A549 (cell line): ENCODE data around the gene MMP8. TPM values are rescaled to one million over a fixed set of nuclear protein-coding genes. Genes with fewer than 3 reads are reported as not detected.

ENCODE experiments used
- ATAC-seq, 2 experiments: fragments of 200-7000 bp in 1 of 2; fragments of >200 bp in 1 of 2; cut with Nextera tagmentation in 1 of 2; cut with Tn5 transposase in 1 of 2; 3 replicates each; pipeline versions ENCODE4 v1.8.0 to v1.9.1; 2018 to 2020; ENCODE audit warnings: mild to moderate bottlenecking in 1 of 2, moderate library complexity in 1 of 2
- CTCF ChIA-PET: fragments of 300-600 bp; sonication (Branson Sonifier 250); formaldehyde crosslinking; extraction: SDS; loops from one replicate; lab custom pipeline; 2021; ENCODE audit warnings: antibody characterized with exemption, inconsistent platforms; lab: Yijun Ruan, JAX
- POLR2A ChIA-PET: fragments of 350-600 bp; formaldehyde crosslinking; extraction: SDS; loops from one replicate; lab custom pipeline; 2021; ENCODE audit warnings: antibody characterized with exemption, inconsistent platforms; lab: Yijun Ruan, JAX
- DNase-seq, 2 experiments: peaks; one replicate each; pipeline versions ENCODE4 v3.0.0 to v3.0.0-alpha.2; 2011 to 2016; ENCODE audit warnings: low read depth in 1 of 2, low spot score in 1 of 2
- FAIRE-seq: peaks from 2 replicates; lab custom pipeline; 2011; peaks lifted over from hg19 to GRCh38; lab: Jason Lieb, UNC
- H3K27ac ChIP-seq, 2 experiments: fragments of >200 bp; sonication (Bioruptor Twin); formaldehyde crosslinking; 3 replicates each; pipeline ENCODE4 v1.5.1; 2016 to 2017
- H3K4me1 ChIP-seq: fragments of >200 bp; sonication (Bioruptor Twin); formaldehyde crosslinking; 3 replicates; pipeline ENCODE4 v1.6.1; 2016
- H3K4me2 ChIP-seq: fragments of >200 bp; sonication (Bioruptor Twin); formaldehyde crosslinking; 3 replicates; pipeline ENCODE4 v1.6.1; 2016
- H3K4me3 ChIP-seq: fragments of >200 bp; sonication (Bioruptor Twin); formaldehyde crosslinking; 3 replicates; pipeline ENCODE4 v1.5.1; 2016
- H3K9me3 ChIP-seq: fragments of >200 bp; sonication (Bioruptor Twin); formaldehyde crosslinking; 3 replicates; pipeline ENCODE4 v1.6.1; 2016
- CHD4 ChIP-seq: fragments of 200-600 bp; sonication (generic); IDR thresholded peaks from 2 replicates; pipeline ENCODE4 v1.6.1; 2016; ENCODE audit warnings: antibody characterized with exemption, mild to moderate bottlenecking, borderline replicate concordance
- EP300 ChIP-seq, 2 experiments: fragments of >200 bp; sonication (Bioruptor Twin); formaldehyde crosslinking; IDR thresholded peaks; 2 replicates in 1 of 2; 3 replicates in 1 of 2; pipeline ENCODE4 v1.6.1; 2016 to 2017
- ESRRA ChIP-seq: fragments of 150-350 bp; IDR thresholded peaks from 2 replicates; pipeline ENCODE4 v1.6.1; 2014; ENCODE audit warnings: mild to moderate bottlenecking, low read length, borderline replicate concordance
- FOSL2 ChIP-seq, 2 experiments: fragments of 450-650 bp in 1 of 2; fragments of >200 bp in 1 of 2; sonication (Bioruptor Twin) in 1 of 2; formaldehyde crosslinking; IDR thresholded peaks; 2 replicates each; pipeline versions ENCODE4 v1.5.0 to v1.6.1; 2016 to 2020; ENCODE audit warnings: mild to moderate bottlenecking in 1 of 2, moderate library complexity in 1 of 2
- JUNB ChIP-seq: fragments of >200 bp; sonication (Bioruptor Twin); formaldehyde crosslinking; IDR thresholded peaks from 2 replicates; pipeline ENCODE4 v1.6.1; 2016
- KDM1A ChIP-seq: fragments of 200-600 bp; sonication (generic); IDR thresholded peaks from 2 replicates; pipeline ENCODE4 v1.6.1; 2016; ENCODE audit warnings: low read depth, mild to moderate bottlenecking
- MAFK ChIP-seq: fragments of 450-650 bp; IDR thresholded peaks from 2 replicates; pipeline ENCODE4 v1.6.1; 2014; ENCODE audit not compliant: partially characterized antibody
- NFE2L2 ChIP-seq: fragments of 150-350 bp; conservative IDR thresholded peaks from 2 replicates; pipeline ENCODE4 v1.6.1; 2014; ENCODE audit warnings: low read length
- PHF8 ChIP-seq: fragments of 200-600 bp; sonication (generic); IDR thresholded peaks from 2 replicates; pipeline ENCODE4 v1.6.1; 2016; ENCODE audit warnings: low read depth, mild to moderate bottlenecking, antibody characterized with exemption, moderate library complexity, borderline replicate concordance
- RAD21 ChIP-seq, 2 experiments: fragments of >200 bp in 1 of 2; sonication (Bioruptor Twin) in 1 of 2; formaldehyde crosslinking in 1 of 2; IDR thresholded peaks in 1 of 2; conservative IDR thresholded peaks in 1 of 2; 2 replicates in 1 of 2; 3 replicates in 1 of 2; pipeline ENCODE4 v1.6.1; 2012 to 2018; ENCODE audit warnings: inconsistent platforms in 1 of 2
- RFX5 ChIP-seq: fragments of 450-650 bp; IDR thresholded peaks from 2 replicates; pipeline ENCODE4 v1.7.1; 2014; ENCODE audit warnings: antibody characterized with exemption, mild to moderate bottlenecking, moderate library complexity
- RNF2 ChIP-seq: fragments of 200-600 bp; sonication (generic); IDR thresholded peaks from 2 replicates; pipeline ENCODE4 v1.6.1; 2016; ENCODE audit warnings: low read depth, mild to moderate bottlenecking, antibody characterized with exemption, moderate library complexity, borderline replicate concordance
- SREBF2 ChIP-seq: fragments of 450-650 bp; IDR thresholded peaks from 2 replicates; pipeline ENCODE4 v1.6.1; 2014; ENCODE audit warnings: mild to moderate bottlenecking, moderate library complexity
- TFCP2L1 ChIP-seq: fragments of 250-450 bp; sonication (Bioruptor Pico); IDR thresholded peaks from 2 replicates; pipeline ENCODE4 v1.5.0; 2021; ENCODE audit warnings: mild to moderate bottlenecking
- ZC3H11A ChIP-seq: fragments of 450-650 bp; IDR thresholded peaks from 2 replicates; pipeline ENCODE4 v1.6.1; 2014; ENCODE audit warnings: antibody characterized with exemption, mild to moderate bottlenecking
- ZFP36 ChIP-seq: fragments of 450-650 bp; IDR thresholded peaks from 2 replicates; pipeline ENCODE4 v1.6.1; 2014; ENCODE audit warnings: borderline replicate concordance; ENCODE audit not compliant: partially characterized antibody
- ZNF302 ChIP-seq: fragments of 250-450 bp; sonication (Bioruptor Pico); IDR thresholded peaks from 2 replicates; pipeline ENCODE4 v1.9.0; 2021; ENCODE audit warnings: inconsistent platforms, mild to moderate bottlenecking, moderate library complexity
- ZSCAN20 ChIP-seq: fragments of 250-450 bp; sonication (Bioruptor Pico); IDR thresholded peaks from 2 replicates; pipeline ENCODE4 v1.8.0; 2022; ENCODE audit warnings: mild to moderate bottlenecking, moderate library complexity
- WGBS: methylation state at CpG from one replicate; pipeline ENCODE4 v1.1.6; 2017; ENCODE audit errors: missing lambda C conversion rate; 5-methylcytosine and 5-hydroxymethylcytosine counted together
- polyA minus RNA-seq: library from RNA; depleted of rRNA, polyadenylated mRNA; stranded (reverse); fragments of >200 nt; gene quantifications from 2 replicates; pipeline ENCODE4 v1.2.3, GENCODE V29; 2011; rRNA and poly(A)+ RNA removed
- polyA plus RNA-seq, 4 experiments: library from polyadenylated mRNA; depleted of rRNA in 3 of 4; stranded (reverse); fragments of >200 nt; fragmentation: RNase III in 1 of 4; extraction: RNeasy Plus Mini Kit Qiagen cat#74134 plus additional on column Dnase treatment in 1 of 4; gene quantifications; 2 replicates in 3 of 4; 3 replicates in 1 of 4; pipeline ENCODE4 v1.2.3, GENCODE V29; 2011 to 2017
- TF ChIP-seq, protein P1 (sequence below): fragments of >200 bp; sonication (Bioruptor Twin); formaldehyde crosslinking; IDR thresholded peaks from 2 replicates; pipeline ENCODE4 v1.6.1; 2016
- TF ChIP-seq, protein P2 (sequence below): fragments of 450-650 bp; IDR thresholded peaks from 2 replicates; pipeline ENCODE4 v1.6.1; 2014; ENCODE audit warnings: antibody characterized with exemption
- TF ChIP-seq, protein P3 (sequence below): fragments of 150-350 bp; IDR thresholded peaks from 2 replicates; pipeline ENCODE4 v1.6.1; 2014; ENCODE audit warnings: low read depth, mild to moderate bottlenecking, low read length
- TF ChIP-seq, protein P4 (sequence below): fragments of 250-450 bp; sonication (Bioruptor Pico); IDR thresholded peaks from 2 replicates; pipeline ENCODE4 v1.5.0; 2021; ENCODE audit warnings: mild to moderate bottlenecking, moderate library complexity, borderline replicate concordance

The MMP8 gene, protein sequence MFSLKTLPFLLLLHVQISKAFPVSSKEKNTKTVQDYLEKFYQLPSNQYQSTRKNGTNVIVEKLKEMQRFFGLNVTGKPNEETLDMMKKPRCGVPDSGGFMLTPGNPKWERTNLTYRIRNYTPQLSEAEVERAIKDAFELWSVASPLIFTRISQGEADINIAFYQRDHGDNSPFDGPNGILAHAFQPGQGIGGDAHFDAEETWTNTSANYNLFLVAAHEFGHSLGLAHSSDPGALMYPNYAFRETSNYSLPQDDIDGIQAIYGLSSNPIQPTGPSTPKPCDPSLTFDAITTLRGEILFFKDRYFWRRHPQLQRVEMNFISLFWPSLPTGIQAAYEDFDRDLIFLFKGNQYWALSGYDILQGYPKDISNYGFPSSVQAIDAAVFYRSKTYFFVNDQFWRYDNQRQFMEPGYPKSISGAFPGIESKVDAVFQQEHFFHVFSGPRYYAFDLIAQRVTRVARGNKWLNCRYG
- polyA plus RNA-seq (2011; rRNA removed) (not detected in 2 replicates), polyA plus RNA-seq (2017; fragmentation: RNase III; extraction: RNeasy Plus Mini Kit Qiagen cat#74134 plus additional on column Dnase treatment) (not detected in 3 replicates), polyA minus RNA-seq (not detected in 2 replicates)
- polyA plus RNA-seq (2012; cell fraction: cytosol; rRNA removed): not detected in 2 replicates
- polyA plus RNA-seq (2012; cell fraction: nucleus; rRNA removed): not detected in 2 replicates

DNA sequence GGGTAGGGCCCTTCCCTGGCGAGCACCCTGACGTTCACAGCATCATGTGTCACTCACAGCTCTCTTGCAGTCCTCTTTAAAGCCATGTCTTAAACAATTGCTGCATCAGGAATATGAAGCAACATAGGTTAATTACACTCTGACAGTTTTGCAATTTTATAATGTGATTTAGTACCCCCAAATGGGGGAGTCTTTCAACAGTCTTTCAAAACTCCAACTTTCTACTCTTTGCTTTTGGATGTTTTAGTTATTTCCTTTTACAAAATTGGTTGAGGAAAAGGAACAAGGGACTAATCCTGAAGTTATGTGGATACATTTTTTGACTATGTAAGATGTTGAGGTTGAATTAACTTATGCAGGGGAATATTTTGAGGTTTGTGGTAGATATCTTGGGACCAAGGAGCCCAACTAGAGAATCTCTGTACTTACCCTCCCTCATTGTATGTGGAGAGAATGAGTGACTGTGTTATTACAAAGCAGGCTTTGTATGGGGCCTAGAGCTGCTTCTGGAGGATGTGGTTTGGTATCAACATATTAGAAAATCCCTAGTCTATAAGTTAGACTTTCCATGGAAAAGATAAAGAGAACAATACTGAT, at the start of gene MMP8:
Gene MMP8, minus strand, starts transcription at position 51 of the 597 bp plus-strand sequence. CDS start 99 bp downstream, outside the sequence.
- no peak within 1 kb of the TSS for H3K4me2 ChIP-seq
- ATAC-seq: no peak
- no peak for DNase-seq

DNA sequence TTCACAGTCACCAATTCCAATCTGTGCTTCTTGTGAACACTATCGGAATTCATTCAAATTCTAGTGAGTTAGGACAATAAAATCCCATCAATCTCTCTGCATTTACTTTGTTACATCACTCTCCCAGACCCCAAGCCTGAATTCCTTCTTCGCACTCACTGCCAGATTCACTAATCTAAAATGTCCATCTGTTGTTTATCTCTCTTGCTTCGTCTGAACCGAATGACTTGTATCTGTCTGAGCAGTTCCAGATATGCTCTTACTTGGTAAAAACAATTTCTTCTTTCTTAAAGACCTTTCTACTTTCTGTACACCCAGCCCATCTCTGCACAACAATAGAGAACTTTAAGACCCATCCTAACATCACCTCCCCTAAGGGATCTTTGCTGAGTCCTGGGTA, 48.6 kb upstream of the MMP8 start:
- DNase-seq: no peak
- Histone ChIP-seq H3K4me2 (no peak overlapping the region), H3K27ac (no peak overlapping the region), H3K9me3 (no peaks in the 10 kb centered on the region), H3K4me1 (no peaks in the 10 kb centered on the region), H3K4me3 (no peak overlapping the region)
- ChIA-PET CTCF (no interaction called here), POLR2A (no interaction called here)
- no peak for FAIRE-seq
- WGBS: 81% methylated on average over 4 of the region's 4 CpGs
- no peak for TF ChIP-seq JUNB
- no peak for ATAC-seq

More for the DNA sequence above, at the start of gene MMP8:
- FAIRE-seq: no peak
- TF ChIP-seq ZNF302 (CRISPR knock-in tag) (no peak), RFX5 (no peak), FOSL2 (IDR thresholded peaks at IDR 0.05) (no peak), FOSL2 (CRISPR knock-in tag; IDR thresholded peaks at IDR 0.05) (no peak), RNF2 (no peak)
- TF ChIP-seq, protein P1, sequence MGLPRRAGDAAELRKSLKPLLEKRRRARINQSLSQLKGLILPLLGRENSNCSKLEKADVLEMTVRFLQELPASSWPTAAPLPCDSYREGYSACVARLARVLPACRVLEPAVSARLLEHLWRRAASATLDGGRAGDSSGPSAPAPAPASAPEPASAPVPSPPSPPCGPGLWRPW: no peak
- CTCF ChIA-PET: no interaction called here
- Histone ChIP-seq H3K4me3 (no peak within 1 kb of the TSS), H3K27ac (no peak within 1 kb of the TSS), H3K9me3 (no peaks in the 10 kb centered on the region), H3K4me1 (no peaks in the 10 kb centered on the region)
- WGBS: 38% methylated on average over 2 of the region's 2 CpGs
- POLR2A ChIA-PET: no interaction called here

DNA sequence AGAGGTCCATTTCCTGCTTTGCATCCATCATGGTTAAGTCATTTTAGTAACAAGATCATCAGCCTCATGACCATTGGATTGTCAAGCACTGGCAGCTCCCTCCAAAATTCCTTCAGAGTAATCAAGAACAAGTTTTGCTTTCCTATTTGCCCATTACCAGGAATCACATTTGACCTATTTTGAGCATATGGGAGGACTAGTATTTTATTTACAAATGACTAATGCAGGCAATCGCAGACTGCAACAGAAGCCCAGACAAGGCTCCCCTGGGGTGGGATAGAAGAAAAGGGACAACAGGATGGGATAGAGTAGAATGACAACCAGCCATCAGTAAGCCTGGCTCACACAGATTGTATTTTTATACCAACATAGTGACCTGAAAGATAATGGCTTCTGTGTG, 46.6 kb upstream of the MMP8 start:
- ATAC-seq: no peak
- H3K4me1 ChIP-seq: no peaks in the 10 kb centered on the region
- ChIA-PET POLR2A (no interaction called here), CTCF (no interaction called here)
- DNase-seq: no peak
- no peaks in the 10 kb centered on the region for H3K9me3 ChIP-seq
- WGBS: 22% methylated on average over 1 of the region's 1 CpG
- no peak overlapping the region for H3K4me3 ChIP-seq
- no peak overlapping the region for H3K4me2 ChIP-seq
- TF ChIP-seq PHF8 (no peak), EP300 (IDR thresholded peaks at IDR 0.05) (no peak), ZFP36 (no peak), ZC3H11A (no peak), ESRRA (no peak), KDM1A (no peak), SREBF2 (no peak), CHD4 (no peak), TFCP2L1 (CRISPR knock-in tag) (no peak), RNF2 (no peak), MAFK (no peak), RAD21 (conservative IDR thresholded peaks at IDR 0.05 in 1 of 2, IDR thresholded peaks at IDR 0.05 in 1 of 2) (no peak), ZSCAN20 (CRISPR knock-in tag) (no peak), NFE2L2 (no peak)
- TF ChIP-seq, protein P2, sequence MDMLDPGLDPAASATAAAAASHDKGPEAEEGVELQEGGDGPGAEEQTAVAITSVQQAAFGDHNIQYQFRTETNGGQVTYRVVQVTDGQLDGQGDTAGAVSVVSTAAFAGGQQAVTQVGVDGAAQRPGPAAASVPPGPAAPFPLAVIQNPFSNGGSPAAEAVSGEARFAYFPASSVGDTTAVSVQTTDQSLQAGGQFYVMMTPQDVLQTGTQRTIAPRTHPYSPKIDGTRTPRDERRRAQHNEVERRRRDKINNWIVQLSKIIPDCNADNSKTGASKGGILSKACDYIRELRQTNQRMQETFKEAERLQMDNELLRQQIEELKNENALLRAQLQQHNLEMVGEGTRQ: no peak
- TF ChIP-seq, protein P3, sequence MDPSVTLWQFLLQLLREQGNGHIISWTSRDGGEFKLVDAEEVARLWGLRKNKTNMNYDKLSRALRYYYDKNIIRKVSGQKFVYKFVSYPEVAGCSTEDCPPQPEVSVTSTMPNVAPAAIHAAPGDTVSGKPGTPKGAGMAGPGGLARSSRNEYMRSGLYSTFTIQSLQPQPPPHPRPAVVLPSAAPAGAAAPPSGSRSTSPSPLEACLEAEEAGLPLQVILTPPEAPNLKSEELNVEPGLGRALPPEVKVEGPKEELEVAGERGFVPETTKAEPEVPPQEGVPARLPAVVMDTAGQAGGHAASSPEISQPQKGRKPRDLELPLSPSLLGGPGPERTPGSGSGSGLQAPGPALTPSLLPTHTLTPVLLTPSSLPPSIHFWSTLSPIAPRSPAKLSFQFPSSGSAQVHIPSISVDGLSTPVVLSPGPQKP: no peak
- TF ChIP-seq, protein P4, sequence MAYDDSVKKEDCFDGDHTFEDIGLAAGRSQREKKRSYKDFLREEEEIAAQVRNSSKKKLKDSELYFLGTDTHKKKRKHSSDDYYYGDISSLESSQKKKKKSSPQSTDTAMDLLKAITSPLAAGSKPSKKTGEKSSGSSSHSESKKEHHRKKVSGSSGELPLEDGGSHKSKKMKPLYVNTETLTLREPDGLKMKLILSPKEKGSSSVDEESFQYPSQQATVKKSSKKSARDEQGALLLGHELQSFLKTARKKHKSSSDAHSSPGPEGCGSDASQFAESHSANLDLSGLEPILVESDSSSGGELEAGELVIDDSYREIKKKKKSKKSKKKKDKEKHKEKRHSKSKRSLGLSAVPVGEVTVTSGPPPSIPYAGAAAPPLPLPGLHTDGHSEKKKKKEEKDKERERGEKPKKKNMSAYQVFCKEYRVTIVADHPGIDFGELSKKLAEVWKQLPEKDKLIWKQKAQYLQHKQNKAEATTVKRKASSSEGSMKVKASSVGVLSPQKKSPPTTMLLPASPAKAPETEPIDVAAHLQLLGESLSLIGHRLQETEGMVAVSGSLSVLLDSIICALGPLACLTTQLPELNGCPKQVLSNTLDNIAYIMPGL (CRISPR knock-in tag): no peak
- no peak for FAIRE-seq
- H3K27ac ChIP-seq: no peak overlapping the region
